HEK293 (cell line): ENCODE data around the gene PDLIM4.

Source experiments
- CTCF ChIA-PET: fragments of 350-600 bp; formaldehyde crosslinking; extraction: SDS; loops from one replicate; lab custom pipeline; 2021; ENCODE audit warnings: antibody characterized with exemption; lab: Yijun Ruan, JAX
- POLR2A ChIA-PET: fragments of 300-600 bp; formaldehyde crosslinking; extraction: SDS; loops from one replicate; lab custom pipeline; 2020; ENCODE audit warnings: antibody characterized with exemption, inconsistent platforms; lab: Yijun Ruan, JAX
- H3K27ac ChIP-seq: fragments of 200-500 bp; sonication (Bioruptor generic); 2 replicates; pipeline ENCODE4 v1.5.1; 2014; ENCODE audit warnings: low read depth, low read length, control low read depth, inconsistent platforms; ENCODE audit errors: extremely low read depth
- H3K36me3 ChIP-seq, 2 experiments: fragments of 200-500 bp in 1 of 2; sonication (Bioruptor generic) in 1 of 2; 1 replicate in 1 of 2; 2 replicates in 1 of 2; pipeline ENCODE4 v1.5.1; 2014 to 2017; ENCODE audit warnings: inconsistent platforms in 2 of 2, low read length in 2 of 2; ENCODE audit not compliant: control insufficient read depth in 2 of 2, insufficient read depth in 1 of 2
- H3K4me1 ChIP-seq: fragments of 200-500 bp; sonication (Bioruptor generic); 2 replicates; pipeline ENCODE4 v1.5.1; 2014; ENCODE audit warnings: mild to moderate bottlenecking, low read length, inconsistent platforms; ENCODE audit not compliant: control insufficient read depth, insufficient read depth
- H3K4me3 ChIP-seq: 2 replicates; pipeline ENCODE4 v1.5.1; 2011; ENCODE audit warnings: low read depth, mild to moderate bottlenecking, control low read depth, low read length, moderate library complexity
- H3K9me3 ChIP-seq: fragments of 200-500 bp; sonication (Bioruptor generic); 2 replicates; pipeline ENCODE4 v1.5.1; 2014; ENCODE audit warnings: low read depth, low read length, inconsistent platforms; ENCODE audit not compliant: control insufficient read depth, insufficient read depth
- HOXA7 ChIP-seq: sonication (generic); formaldehyde crosslinking; IDR thresholded peaks from 2 replicates; pipeline ENCODE4 v1.8.1; 2022; ENCODE audit warnings: missing genetic modification reagents, borderline replicate concordance
- KLF7 ChIP-seq: fragments of 450-650 bp; formaldehyde crosslinking; IDR thresholded peaks from 2 replicates; pipeline ENCODE4 v1.5.1; 2016; ENCODE audit warnings: missing biosample characterization, missing genetic modification characterization, borderline replicate concordance
- MYNN ChIP-seq: fragments of 450-650 bp; formaldehyde crosslinking; IDR thresholded peaks from 2 replicates; pipeline ENCODE4 v1.5.1; 2016; ENCODE audit warnings: missing biosample characterization, missing genetic modification characterization, borderline replicate concordance
- SETDB1 ChIP-seq: IDR thresholded peaks from one replicate; pipeline ENCODE4 v1.6.1; 2017; ENCODE audit warnings: mild to moderate bottlenecking, low read length, moderate library complexity, mixed read lengths; ENCODE audit not compliant: insufficient read length
- ZBTB21 ChIP-seq: fragments of 450-650 bp; formaldehyde crosslinking; IDR thresholded peaks from 2 replicates; pipeline ENCODE4 v1.5.1; 2017; ENCODE audit warnings: missing biosample characterization, missing genetic modification characterization
- ZNF146 ChIP-seq: fragments of 450-650 bp; formaldehyde crosslinking; IDR thresholded peaks from 2 replicates; pipeline ENCODE4 v1.5.1; 2016; ENCODE audit warnings: missing biosample characterization, missing genetic modification characterization
- ZNF2 ChIP-seq: fragments of 450-650 bp; formaldehyde crosslinking; IDR thresholded peaks from 2 replicates; pipeline ENCODE4 v1.5.1; 2016; ENCODE audit warnings: missing biosample characterization, missing genetic modification characterization
- ZNF473 ChIP-seq: fragments of 450-650 bp; formaldehyde crosslinking; IDR thresholded peaks from 2 replicates; pipeline ENCODE4 v1.5.1; 2017; ENCODE audit warnings: missing biosample characterization, missing genetic modification characterization
- ZNF571 ChIP-seq: fragments of 450-650 bp; formaldehyde crosslinking; IDR thresholded peaks from 2 replicates; pipeline ENCODE4 v1.5.0; 2017; ENCODE audit warnings: missing biosample characterization, missing genetic modification characterization
- ZNF621 ChIP-seq: fragments of 450-650 bp; formaldehyde crosslinking; IDR thresholded peaks from 2 replicates; pipeline ENCODE4 v1.5.1; 2017; ENCODE audit warnings: missing biosample characterization, missing genetic modification characterization
- ZNF768 ChIP-seq: fragments of 450-650 bp; formaldehyde crosslinking; IDR thresholded peaks from 2 replicates; pipeline ENCODE4 v1.5.1; 2018; ENCODE audit warnings: missing biosample characterization, mild to moderate bottlenecking, missing genetic modification characterization
- ZSCAN30 ChIP-seq: fragments of 450-650 bp; IDR thresholded peaks from 2 replicates; pipeline ENCODE4 v1.5.1; 2018; ENCODE audit warnings: missing biosample characterization, mild to moderate bottlenecking, missing genetic modification characterization, moderate library complexity
- TF ChIP-seq, protein P1 (sequence below): fragments of 450-650 bp; formaldehyde crosslinking; IDR thresholded peaks from 2 replicates; pipeline ENCODE4 v1.5.1; 2016; ENCODE audit warnings: missing biosample characterization, missing genetic modification characterization
- TF ChIP-seq, protein P2 (sequence below): fragments of 450-650 bp; formaldehyde crosslinking; conservative IDR thresholded peaks from 2 replicates; pipeline ENCODE4 v1.5.1; 2016; ENCODE audit warnings: low read depth, missing biosample characterization, missing genetic modification characterization
- TF ChIP-seq, protein P3 (sequence below): fragments of 450-650 bp; formaldehyde crosslinking; IDR thresholded peaks from 2 replicates; pipeline ENCODE4 v1.5.1; 2016; ENCODE audit warnings: missing biosample characterization, missing genetic modification characterization, low read depth

PDLIM4 gene

DNA sequence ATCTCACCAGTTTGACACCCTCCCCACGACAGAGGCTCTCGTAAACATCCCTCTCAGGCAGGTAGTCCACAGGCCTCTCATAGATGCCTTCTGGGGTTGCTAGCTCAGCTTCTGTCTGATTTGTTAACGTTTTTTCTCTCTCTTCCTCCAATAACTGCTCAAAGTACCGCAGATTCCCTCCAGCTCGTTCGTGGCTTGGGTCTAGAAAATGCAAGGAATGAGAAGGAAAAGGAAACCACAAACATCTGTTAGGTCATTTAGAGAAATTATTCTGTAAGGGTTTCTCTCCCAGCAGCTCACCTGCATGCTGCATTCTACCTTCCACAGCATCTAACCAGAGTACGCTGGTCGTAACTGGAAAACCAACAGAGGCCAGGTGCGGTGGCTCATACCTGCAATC lies 48.4 kb upstream of the PDLIM4 start (continued):
- TF ChIP-seq, protein P1, sequence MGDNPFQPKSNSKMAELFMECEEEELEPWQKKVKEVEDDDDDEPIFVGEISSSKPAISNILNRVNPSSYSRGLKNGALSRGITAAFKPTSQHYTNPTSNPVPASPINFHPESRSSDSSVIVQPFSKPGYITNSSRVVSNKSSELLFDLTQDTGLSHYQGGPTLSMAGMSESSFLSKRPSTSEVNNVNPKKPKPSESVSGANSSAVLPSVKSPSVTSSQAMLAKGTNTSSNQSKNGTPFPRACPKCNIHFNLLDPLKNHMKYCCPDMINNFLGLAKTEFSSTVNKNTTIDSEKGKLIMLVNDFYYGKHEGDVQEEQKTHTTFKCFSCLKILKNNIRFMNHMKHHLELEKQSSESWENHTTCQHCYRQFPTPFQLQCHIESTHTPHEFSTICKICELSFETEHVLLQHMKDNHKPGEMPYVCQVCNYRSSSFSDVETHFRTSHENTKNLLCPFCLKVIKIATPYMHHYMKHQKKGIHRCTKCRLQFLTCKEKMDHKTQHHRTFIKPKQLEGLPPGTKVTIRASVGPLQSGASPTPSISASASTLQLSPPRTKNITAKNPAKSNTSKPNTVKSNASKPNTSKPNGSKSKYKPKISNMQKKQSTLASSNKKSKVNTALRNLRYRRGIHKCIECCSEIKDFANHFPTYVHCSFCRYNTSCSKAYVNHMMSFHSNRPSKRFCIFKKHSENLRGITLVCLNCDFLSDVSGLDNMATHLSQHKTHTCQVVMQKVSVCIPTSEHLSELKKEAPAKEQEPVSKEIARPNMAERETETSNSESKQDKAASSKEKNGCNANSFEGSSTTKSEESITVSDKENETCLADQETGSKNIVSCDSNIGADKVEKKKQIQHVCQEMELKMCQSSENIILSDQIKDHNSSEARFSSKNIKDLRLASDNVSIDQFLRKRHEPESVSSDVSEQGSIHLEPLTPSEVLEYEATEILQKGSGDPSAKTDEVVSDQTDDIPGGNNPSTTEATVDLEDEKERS (tag by site-specific recombination), result no peak
- TF ChIP-seq ZNF571 (tag by site-specific recombination), result no peak
- TF ChIP-seq ZNF146, result no peak
- TF ChIP-seq ZNF768, result no peak
- no peak for TF ChIP-seq MYNN (tag by site-specific recombination)
- no peak for TF ChIP-seq ZNF621 (tag by site-specific recombination)
- no peak for TF ChIP-seq ZNF473 (tag by site-specific recombination)
- TF ChIP-seq, protein P2, sequence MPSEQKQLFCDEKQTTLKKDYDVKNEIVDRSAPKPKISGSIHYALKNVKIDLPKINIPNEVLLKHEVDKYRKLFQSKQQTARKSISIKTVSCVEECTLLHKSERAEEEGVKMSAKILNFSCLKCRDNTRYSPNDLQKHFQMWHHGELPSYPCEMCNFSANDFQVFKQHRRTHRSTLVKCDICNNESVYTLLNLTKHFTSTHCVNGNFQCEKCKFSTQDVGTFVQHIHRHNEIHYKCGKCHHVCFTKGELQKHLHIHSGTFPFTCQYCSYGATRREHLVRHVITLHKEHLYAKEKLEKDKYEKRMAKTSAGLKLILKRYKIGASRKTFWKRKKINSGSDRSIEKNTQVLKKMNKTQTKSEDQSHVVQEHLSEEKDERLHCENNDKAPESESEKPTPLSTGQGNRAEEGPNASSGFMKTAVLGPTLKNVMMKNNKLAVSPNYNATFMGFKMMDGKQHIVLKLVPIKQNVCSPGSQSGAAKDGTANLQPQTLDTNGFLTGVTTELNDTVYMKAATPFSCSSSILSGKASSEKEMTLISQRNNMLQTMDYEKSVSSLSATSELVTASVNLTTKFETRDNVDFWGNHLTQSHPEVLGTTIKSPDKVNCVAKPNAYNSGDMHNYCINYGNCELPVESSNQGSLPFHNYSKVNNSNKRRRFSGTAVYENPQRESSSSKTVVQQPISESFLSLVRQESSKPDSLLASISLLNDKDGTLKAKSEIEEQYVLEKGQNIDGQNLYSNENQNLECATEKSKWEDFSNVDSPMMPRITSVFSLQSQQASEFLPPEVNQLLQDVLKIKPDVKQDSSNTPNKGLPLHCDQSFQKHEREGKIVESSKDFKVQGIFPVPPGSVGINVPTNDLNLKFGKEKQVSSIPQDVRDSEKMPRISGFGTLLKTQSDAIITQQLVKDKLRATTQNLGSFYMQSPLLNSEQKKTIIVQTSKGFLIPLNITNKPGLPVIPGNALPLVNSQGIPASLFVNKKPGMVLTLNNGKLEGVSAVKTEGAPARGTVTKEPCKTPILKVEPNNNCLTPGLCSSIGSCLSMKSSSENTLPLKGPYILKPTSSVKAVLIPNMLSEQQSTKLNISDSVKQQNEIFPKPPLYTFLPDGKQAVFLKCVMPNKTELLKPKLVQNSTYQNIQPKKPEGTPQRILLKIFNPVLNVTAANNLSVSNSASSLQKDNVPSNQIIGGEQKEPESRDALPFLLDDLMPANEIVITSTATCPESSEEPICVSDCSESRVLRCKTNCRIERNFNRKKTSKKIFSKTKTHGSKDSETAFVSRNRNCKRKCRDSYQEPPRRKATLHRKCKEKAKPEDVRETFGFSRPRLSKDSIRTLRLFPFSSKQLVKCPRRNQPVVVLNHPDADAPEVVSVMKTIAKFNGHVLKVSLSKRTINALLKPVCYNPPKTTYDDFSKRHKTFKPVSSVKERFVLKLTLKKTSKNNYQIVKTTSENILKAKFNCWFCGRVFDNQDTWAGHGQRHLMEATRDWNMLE (tag by site-specific recombination), result no peak
- TF ChIP-seq, protein P3, sequence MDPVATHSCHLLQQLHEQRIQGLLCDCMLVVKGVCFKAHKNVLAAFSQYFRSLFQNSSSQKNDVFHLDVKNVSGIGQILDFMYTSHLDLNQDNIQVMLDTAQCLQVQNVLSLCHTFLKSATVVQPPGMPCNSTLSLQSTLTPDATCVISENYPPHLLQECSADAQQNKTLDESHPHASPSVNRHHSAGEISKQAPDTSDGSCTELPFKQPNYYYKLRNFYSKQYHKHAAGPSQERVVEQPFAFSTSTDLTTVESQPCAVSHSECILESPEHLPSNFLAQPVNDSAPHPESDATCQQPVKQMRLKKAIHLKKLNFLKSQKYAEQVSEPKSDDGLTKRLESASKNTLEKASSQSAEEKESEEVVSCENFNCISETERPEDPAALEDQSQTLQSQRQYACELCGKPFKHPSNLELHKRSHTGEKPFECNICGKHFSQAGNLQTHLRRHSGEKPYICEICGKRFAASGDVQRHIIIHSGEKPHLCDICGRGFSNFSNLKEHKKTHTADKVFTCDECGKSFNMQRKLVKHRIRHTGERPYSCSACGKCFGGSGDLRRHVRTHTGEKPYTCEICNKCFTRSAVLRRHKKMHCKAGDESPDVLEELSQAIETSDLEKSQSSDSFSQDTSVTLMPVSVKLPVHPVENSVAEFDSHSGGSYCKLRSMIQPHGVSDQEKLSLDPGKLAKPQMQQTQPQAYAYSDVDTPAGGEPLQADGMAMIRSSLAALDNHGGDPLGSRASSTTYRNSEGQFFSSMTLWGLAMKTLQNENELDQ (tag by site-specific recombination), result no peak
- TF ChIP-seq, all 188 proteins: peak for 0

DNA sequence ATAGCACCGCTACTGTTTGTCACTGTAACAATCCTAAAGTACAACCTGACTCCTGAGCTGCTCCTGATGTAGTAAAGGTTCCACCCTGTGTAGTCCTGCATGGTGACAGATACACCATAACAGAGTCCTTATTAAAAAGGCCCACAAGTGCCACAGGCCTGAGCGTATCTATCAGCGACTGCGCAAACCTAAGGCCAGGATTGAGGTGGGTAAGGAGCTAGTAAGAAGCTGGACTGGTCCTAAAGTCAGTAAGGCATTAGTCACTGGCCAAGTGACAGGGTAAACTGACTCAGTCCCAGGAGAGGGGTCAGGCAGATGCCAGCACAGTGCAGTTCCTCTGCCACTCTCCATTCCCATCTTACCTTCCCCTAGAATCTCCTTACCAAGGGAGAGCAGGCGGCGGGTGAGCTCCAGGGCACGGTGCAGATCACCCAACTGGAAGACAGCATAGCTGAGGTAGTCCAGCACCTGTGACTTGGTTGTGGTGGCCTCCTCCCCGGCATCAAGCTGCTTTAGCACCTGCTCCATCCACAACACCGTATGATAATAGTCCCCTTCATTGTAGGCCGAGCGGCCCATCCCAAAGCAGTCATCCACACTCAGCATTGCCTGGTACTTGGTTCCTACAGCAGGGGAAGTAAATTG lies 47.5 kb upstream of the PDLIM4 start:
- TF ChIP-seq ZNF2, result no peak
- no peak for TF ChIP-seq SETDB1
- TF ChIP-seq ZBTB21, result no peak
- TF ChIP-seq KLF7 (tag by site-specific recombination), result no peak
- TF ChIP-seq ZSCAN30 (tag by site-specific recombination), result no peak
- no peak for TF ChIP-seq HOXA7 (CRISPR knock-in tag)
- H3K36me3 ChIP-seq, result peaks cover 3 to 85% of the 10 kb centered on the region in 2 experiments; a peak in 1 of 3 replicates
- ChIA-PET POLR2A (interaction anchor here (1.1 kb wide), 1 partner anchor 15 kb away, joined by 3 read pairs; no protein-coding TSS in a partner anchor), CTCF (interaction anchor here (1.2 to 2.4 kb wide), 2 partner anchors 15 to 20 kb away, joined by 6 to 15 read pairs; no protein-coding TSS in a partner anchor)
- H3K4me3 ChIP-seq, result no peak overlapping the region
- no peaks in the 10 kb centered on the region for H3K9me3 ChIP-seq
- H3K4me1 ChIP-seq, result 0 out of 2 replicates have a peak, but pooled peaks cover under 1% of the 10 kb centered on the region
- no peak overlapping the region for H3K27ac ChIP-seq
